Breast epithelium (tissue), 4 donors: ENCODE results near the gene KIT. TPM values are rescaled to one million over a fixed set of nuclear protein-coding genes. Genes with fewer than 3 reads are reported as not detected.

ENCODE experiments used
- DNase-seq, 2 donors: peaks; one replicate each; pipeline ENCODE4 v3.0.0-alpha.2; 2019; ENCODE audit warnings: low spot score in 2 of 2
- H3K27ac ChIP-seq, 2 donors: fragments of 200-600 bp; sonication (generic) in 1 of 2; one replicate each; pipeline ENCODE4 v1.5.1; 2016 to 2019; ENCODE audit warnings: mild to moderate bottlenecking in 1 of 2
- H3K27me3 ChIP-seq, 2 donors: fragments of 200-600 bp; sonication (generic) in 1 of 2; one replicate each; pipeline versions ENCODE4 v1.5.1 to v1.6.0; 2017 to 2019; ENCODE audit warnings: control low read depth in 1 of 2, mild to moderate bottlenecking in 1 of 2
- H3K36me3 ChIP-seq: fragments of 200-600 bp; one replicate; pipeline ENCODE4 v1.5.1; 2019
- H3K4me1 ChIP-seq, 2 donors: fragments of 200-600 bp; sonication (generic); one replicate each; pipeline ENCODE4 v1.5.1; 2016 to 2019; ENCODE audit warnings: control low read depth in 1 of 2
- H3K4me3 ChIP-seq, 3 donors: fragments of 200-600 bp; sonication (generic); 1 replicate in 2 of 3; 2 replicates in 1 of 3; pipeline ENCODE4 v1.5.1; 2016 to 2019; ENCODE audit warnings: mild to moderate bottlenecking in 3 of 3, moderate library complexity in 2 of 3
- H3K9me3 ChIP-seq, 2 donors: fragments of 200-600 bp; sonication (generic) in 1 of 2; one replicate each; pipeline ENCODE4 v1.5.1; 2016 to 2019; ENCODE audit warnings: control low read depth in 1 of 2
- POLR2A ChIP-seq: fragments of 450-650 bp; IDR thresholded peaks from one replicate; pipeline ENCODE4 v1.6.1; 2016; ENCODE audit warnings: antibody characterized with exemption, mild to moderate bottlenecking, moderate library complexity
- POLR2AphosphoS5 ChIP-seq, 3 donors: sonication (generic); formaldehyde crosslinking; IDR thresholded peaks; one replicate each; pipeline ENCODE4 v1.6.1; 2017; ENCODE audit warnings: antibody characterized with exemption in 3 of 3
- intact Hi-C: fragments of 100-400 bp; cut with DNase I; formaldehyde crosslinking; loops from one replicate; pipeline ENCODE4 v1.15.1; 2023; ENCODE audit warnings: low total_unique reads
- total RNA-seq, 3 donors: library from RNA; depleted of rRNA; stranded (reverse); fragments of >200 nt; gene quantifications; one replicate each; pipeline ENCODE4 v1.1.0, GENCODE V29; 2016
- TF ChIP-seq, protein P1 (sequence below), 3 donors: fragments of 450-650 bp; IDR thresholded peaks; one replicate each; pipeline ENCODE4 v1.5.1; 2016 to 2017; ENCODE audit warnings: antibody characterized with exemption in 3 of 3, mild to moderate bottlenecking in 3 of 3, moderate library complexity in 3 of 3

KIT gene
- total RNA-seq, 3 donors from 2014 or later, result 23.2 to 297 (median 75.4) TPM

DNA sequence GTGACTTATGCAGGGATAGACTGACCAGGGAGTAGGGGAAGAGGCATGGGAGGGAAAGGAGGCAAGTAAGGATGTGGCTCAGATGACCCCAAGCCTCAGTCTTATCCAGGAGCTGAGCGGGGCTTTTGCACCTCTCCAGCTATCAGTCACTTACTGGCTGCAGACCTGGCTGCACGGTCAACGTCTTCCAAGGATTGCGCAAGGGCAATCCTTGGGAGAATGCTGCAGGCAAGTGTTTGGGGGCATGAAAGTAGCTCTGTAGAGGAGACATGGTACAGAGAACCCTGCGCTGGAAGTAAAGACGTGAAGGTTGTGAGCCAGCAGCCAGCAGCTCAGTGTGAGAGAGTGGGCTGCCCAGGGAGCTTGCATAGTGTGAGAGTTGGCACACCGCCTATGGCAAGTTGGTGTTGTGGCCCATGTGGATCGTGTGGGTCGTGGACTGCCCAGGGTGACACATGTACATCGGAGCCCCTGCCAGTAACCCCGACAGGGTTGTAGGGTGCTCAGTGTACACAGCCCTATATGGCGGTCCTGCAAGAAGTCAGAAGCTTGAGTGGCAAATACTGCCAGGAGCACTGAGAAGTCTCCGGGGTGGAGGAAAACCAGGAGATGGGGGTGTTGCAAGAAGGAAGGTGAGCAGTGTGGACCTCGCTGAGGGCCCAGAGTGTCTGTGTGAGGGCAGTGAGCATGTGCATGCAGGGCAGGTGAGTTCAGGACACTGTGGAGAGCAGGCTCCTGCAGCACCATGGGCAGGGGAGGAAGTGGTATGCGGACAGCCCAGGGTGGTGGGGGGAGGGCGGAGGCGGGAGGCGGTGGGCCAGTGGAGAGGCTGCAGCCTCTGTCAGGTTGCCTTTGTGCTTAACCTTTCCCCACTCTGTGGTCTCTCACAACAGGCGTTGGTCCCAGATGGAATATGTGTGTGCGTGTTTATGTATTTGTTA, 50.9 kb downstream of the KIT start:
- no peak for TF ChIP-seq POLR2A
- TF ChIP-seq POLR2AphosphoS5 (IDR thresholded peaks at IDR 0.05), result no peak
- TF ChIP-seq, protein P1, sequence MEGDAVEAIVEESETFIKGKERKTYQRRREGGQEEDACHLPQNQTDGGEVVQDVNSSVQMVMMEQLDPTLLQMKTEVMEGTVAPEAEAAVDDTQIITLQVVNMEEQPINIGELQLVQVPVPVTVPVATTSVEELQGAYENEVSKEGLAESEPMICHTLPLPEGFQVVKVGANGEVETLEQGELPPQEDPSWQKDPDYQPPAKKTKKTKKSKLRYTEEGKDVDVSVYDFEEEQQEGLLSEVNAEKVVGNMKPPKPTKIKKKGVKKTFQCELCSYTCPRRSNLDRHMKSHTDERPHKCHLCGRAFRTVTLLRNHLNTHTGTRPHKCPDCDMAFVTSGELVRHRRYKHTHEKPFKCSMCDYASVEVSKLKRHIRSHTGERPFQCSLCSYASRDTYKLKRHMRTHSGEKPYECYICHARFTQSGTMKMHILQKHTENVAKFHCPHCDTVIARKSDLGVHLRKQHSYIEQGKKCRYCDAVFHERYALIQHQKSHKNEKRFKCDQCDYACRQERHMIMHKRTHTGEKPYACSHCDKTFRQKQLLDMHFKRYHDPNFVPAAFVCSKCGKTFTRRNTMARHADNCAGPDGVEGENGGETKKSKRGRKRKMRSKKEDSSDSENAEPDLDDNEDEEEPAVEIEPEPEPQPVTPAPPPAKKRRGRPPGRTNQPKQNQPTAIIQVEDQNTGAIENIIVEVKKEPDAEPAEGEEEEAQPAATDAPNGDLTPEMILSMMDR (IDR thresholded peaks at IDR 0.05), result no peak
- intact Hi-C loops, result loop anchor here (2.0 kb wide), 1 partner anchor 78 kb away; no protein-coding TSS in a partner anchor

DNA sequence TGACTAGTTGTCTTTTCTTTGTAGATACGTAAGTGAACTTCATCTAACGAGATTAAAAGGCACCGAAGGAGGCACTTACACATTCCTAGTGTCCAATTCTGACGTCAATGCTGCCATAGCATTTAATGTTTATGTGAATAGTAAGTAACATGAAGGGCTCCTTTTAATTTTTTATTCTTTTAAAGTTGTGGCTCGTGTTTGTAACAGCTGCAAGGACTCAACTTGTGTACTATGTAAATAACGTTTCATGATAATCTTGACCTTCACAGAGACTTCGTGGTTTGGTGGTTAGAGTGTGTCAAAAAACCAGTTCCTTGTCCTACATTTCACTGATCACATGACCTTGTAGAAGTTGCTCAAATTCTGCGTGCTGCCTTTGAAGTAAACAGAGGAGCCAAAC, 51.6 kb downstream of the KIT start:
- Histone ChIP-seq H3K4me1 (no peaks in the 10 kb centered on the region), H3K27ac (no peak overlapping the region), H3K27me3 (no peaks in the 10 kb centered on the region), H3K36me3 (no peaks in the 10 kb centered on the region), H3K9me3 (no peaks in the 10 kb centered on the region), H3K4me3 (no peak overlapping the region)
- intact Hi-C loops, result loop anchor here (2.0 kb wide), 1 partner anchor 79 kb away; no protein-coding TSS in a partner anchor
- TF ChIP-seq POLR2AphosphoS5 (IDR thresholded peaks at IDR 0.05) (no peak), POLR2A (no peak)
- TF ChIP-seq, protein P1 (IDR thresholded peaks at IDR 0.05), result no peak
- DNase-seq, result no peak

More for the DNA sequence above, 50.9 kb downstream of the KIT start:
- no peaks in the 10 kb centered on the region for H3K27me3 ChIP-seq
- H3K9me3 ChIP-seq, result no peaks in the 10 kb centered on the region
- H3K4me3 ChIP-seq, result no peak overlapping the region
- no peak for DNase-seq
- no peak overlapping the region for H3K27ac ChIP-seq
- H3K36me3 ChIP-seq, result no peaks in the 10 kb centered on the region
- no peaks in the 10 kb centered on the region for H3K4me1 ChIP-seq

DNA sequence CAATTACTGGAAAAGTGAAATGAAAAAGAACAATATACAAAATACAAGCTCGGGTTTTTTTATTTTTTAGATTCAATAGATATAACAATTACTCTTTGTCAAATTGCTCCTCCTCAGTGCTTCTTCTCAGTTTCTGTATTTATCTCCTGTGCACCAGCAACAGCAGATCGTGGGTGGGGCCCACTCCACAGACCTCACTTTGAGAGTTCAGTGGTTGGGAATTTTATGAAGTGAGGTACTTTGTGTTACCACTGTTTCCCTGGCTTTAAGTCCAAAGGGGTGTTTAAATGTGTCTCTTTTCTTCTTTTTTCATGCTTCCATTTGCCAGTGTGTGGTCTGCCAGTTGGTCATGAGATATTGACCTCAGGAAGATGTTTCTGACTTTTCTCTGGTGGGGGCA, 54.4 kb downstream of the KIT start:
- Histone ChIP-seq H3K27me3 (no peaks in the 10 kb centered on the region), H3K36me3 (no peaks in the 10 kb centered on the region), H3K9me3 (no peaks in the 10 kb centered on the region), H3K4me1 (no peaks in the 10 kb centered on the region), H3K4me3 (no peak overlapping the region), H3K27ac (no peak overlapping the region)
- TF ChIP-seq, protein P1 (IDR thresholded peaks at IDR 0.05), result no peak
- TF ChIP-seq POLR2A (no peak), POLR2AphosphoS5 (IDR thresholded peaks at IDR 0.05) (no peak)
- no peak for DNase-seq
- intact Hi-C loops, result no loop called here

DNA sequence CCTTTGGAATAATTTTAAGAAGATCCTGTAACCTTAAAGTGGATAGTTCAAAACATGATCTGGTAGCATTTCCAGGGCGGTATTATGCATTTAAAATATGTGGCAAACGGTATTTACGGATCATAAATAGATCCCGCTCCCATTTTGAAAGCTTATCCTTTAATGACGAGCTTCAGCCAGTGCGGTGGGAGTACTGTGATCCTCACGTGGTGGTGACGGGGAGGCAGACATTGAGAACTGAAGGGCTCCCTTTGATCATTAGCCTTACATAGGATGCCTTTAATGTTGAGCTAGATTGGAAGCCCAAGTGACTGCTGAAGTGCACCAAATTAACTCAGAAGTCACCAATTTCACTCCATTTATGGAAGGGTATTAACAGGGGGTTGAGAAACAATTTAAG, 56.9 kb downstream of the KIT start:
- no peaks in the 10 kb centered on the region for H3K27me3 ChIP-seq
- no peak for DNase-seq
- H3K36me3 ChIP-seq, result no peaks in the 10 kb centered on the region
- TF ChIP-seq POLR2A, result no peak
- TF ChIP-seq, protein P1 (IDR thresholded peaks at IDR 0.05), result no peak
- TF ChIP-seq POLR2AphosphoS5 (IDR thresholded peaks at IDR 0.05), result no peak
- no peaks in the 10 kb centered on the region for H3K9me3 ChIP-seq
- intact Hi-C loops, result no loop called here
- H3K4me3 ChIP-seq, result no peak overlapping the region
- H3K27ac ChIP-seq, result no peak overlapping the region
- no peaks in the 10 kb centered on the region for H3K4me1 ChIP-seq

DNA sequence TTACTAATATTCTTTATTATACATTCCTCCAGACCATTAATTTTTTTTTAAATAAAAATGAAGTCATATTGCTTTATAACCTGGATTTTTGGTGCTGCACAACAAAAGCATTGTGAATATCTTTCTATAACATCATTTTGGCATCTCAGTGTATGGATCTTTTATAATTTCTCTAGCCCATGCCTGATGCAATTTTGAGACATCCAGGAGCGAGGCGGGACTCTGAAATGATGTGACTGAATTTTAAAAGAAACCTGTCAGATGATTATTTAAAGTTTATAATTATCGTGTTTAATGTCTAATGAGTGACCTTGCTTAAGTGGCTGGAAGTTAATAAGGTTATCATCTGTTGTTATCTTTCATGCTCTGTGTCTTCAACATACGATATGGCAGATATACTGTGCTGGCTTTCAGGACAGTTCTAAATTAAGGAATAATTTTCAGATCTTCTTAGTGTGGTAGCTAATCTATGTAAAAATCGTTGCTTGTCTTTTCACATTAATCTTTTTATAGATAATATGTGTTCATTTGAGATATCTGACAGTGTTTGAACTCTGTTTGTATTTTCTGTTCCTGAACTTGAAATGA, 58.8 kb downstream of the KIT start:
- H3K27me3 ChIP-seq, result no peaks in the 10 kb centered on the region
- H3K4me1 ChIP-seq, result no peaks in the 10 kb centered on the region
- TF ChIP-seq POLR2A (no peak), POLR2AphosphoS5 (IDR thresholded peaks at IDR 0.05) (no peak)
- TF ChIP-seq, protein P1 (IDR thresholded peaks at IDR 0.05), result no peak
- no peak for DNase-seq
- no peaks in the 10 kb centered on the region for H3K9me3 ChIP-seq
- no peak overlapping the region for H3K27ac ChIP-seq
- no peaks in the 10 kb centered on the region for H3K36me3 ChIP-seq
- H3K4me3 ChIP-seq, result no peak overlapping the region
- intact Hi-C loops, result no loop called here
